ENCODE measurements around the gene SRD5A1. TPM values are rescaled to one million over a fixed set of nuclear protein-coding genes. Genes with fewer than 3 reads are reported as not detected.

SRD5A1 gene
- total RNA-seq, 1 experiment from 2014 or later, result 52.3 TPM

- peaks cover 12% of the 10 kb centered on the region for H3F3A ChIP-seq (ENCODE audit: insufficient read depth, low read depth)
- no peaks in the 10 kb centered on the region for H3K9me2 ChIP-seq (ENCODE audit: insufficient read depth)
- H3K27me3 ChIP-seq (ENCODE audit: insufficient read depth, low read depth), result no peaks in the 10 kb centered on the region
- H3K9me3 ChIP-seq (ENCODE audit: insufficient read depth, low read depth), result no peaks in the 10 kb centered on the region
- no TSS peak for BruUV-seq (replicated peaks)
- intact Hi-C loops (cut with micrococcal nuclease; ENCODE audit: unreplicated experiment), result no loop called here
- no peak overlapping the region for H3K27ac ChIP-seq
- H3K4me2 ChIP-seq, result peak overlapping the region; percentile 3
- TF ChIP-seq EZH2 (IDR thresholded peaks at IDR 0.05; ENCODE audit: low read depth), result no peak
- TF ChIP-seq, protein P1, sequence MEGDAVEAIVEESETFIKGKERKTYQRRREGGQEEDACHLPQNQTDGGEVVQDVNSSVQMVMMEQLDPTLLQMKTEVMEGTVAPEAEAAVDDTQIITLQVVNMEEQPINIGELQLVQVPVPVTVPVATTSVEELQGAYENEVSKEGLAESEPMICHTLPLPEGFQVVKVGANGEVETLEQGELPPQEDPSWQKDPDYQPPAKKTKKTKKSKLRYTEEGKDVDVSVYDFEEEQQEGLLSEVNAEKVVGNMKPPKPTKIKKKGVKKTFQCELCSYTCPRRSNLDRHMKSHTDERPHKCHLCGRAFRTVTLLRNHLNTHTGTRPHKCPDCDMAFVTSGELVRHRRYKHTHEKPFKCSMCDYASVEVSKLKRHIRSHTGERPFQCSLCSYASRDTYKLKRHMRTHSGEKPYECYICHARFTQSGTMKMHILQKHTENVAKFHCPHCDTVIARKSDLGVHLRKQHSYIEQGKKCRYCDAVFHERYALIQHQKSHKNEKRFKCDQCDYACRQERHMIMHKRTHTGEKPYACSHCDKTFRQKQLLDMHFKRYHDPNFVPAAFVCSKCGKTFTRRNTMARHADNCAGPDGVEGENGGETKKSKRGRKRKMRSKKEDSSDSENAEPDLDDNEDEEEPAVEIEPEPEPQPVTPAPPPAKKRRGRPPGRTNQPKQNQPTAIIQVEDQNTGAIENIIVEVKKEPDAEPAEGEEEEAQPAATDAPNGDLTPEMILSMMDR (conservative IDR thresholded peaks at IDR 0.05), result no peak
- peaks cover 26% of the 10 kb centered on the region for H3K4me1 ChIP-seq (replicated peaks; ENCODE audit: insufficient read depth)
- no peaks in the 10 kb centered on the region for H3K79me2 ChIP-seq (ENCODE audit: low read depth)
- ChIA-PET CTCF (no interaction called here), POLR2A (ENCODE audit: unreplicated experiment) (interaction anchor here (0.5 kb wide), 1 partner anchor 393 kb away, joined by 3 read pairs; no protein-coding TSS in a partner anchor)
- H4K20me1 ChIP-seq (ENCODE audit: insufficient read depth), result no peaks in the 10 kb centered on the region
- H2AFZ ChIP-seq, result no peak overlapping the region
- no peak overlapping the region for H3K4me3 ChIP-seq
- no peaks in the 10 kb centered on the region for H3K36me3 ChIP-seq (ENCODE audit: low read depth)
- DNase-seq, result no peak
Observed at GRCh38 chr5:6700685-6701355, 67.6 kb downstream of the SRD5A1 start.

DNA sequence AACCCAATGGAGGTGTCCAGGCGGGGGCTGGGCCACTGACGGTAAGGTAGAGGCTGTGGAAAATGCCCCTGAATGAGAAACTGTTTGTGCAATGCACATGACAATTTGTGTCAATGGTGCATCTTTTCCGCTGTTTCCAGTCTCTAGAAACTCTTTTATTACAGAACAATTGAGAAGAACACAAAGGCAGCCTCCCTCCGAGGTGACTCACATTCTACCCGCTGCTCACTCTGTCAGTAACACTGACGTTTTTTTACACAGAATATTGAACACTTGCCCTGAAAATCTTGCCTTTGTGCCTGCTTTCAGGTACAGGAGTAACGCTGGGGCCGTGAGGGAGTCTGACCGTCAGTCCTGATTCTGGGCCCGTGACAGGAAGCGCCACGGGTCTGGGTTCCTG, 68.3 kb downstream of the SRD5A1 start:
- Histone ChIP-seq H3K4me3 (no peak overlapping the region), H3F3A (ENCODE audit: insufficient read depth, low read depth) (peaks cover 12% of the 10 kb centered on the region), H3K27me3 (ENCODE audit: insufficient read depth, low read depth) (no peaks in the 10 kb centered on the region), H3K79me2 (ENCODE audit: low read depth) (no peaks in the 10 kb centered on the region), H3K9me3 (ENCODE audit: insufficient read depth, low read depth) (no peaks in the 10 kb centered on the region), H3K4me2 (no peak overlapping the region), H3K27ac (no peak overlapping the region), H3K9me2 (ENCODE audit: insufficient read depth) (no peaks in the 10 kb centered on the region), H4K20me1 (ENCODE audit: insufficient read depth) (no peaks in the 10 kb centered on the region), H2AFZ (no peak overlapping the region), H3K4me1 (replicated peaks; ENCODE audit: insufficient read depth) (peaks cover 26% of the 10 kb centered on the region), H3K36me3 (ENCODE audit: low read depth) (no peaks in the 10 kb centered on the region)
- intact Hi-C loops (cut with micrococcal nuclease; ENCODE audit: unreplicated experiment), result no loop called here
- DNase-seq, result no peak
- POLR2A ChIA-PET (ENCODE audit: unreplicated experiment), result no interaction called here
- BruUV-seq (replicated peaks), result no TSS peak
- no peak for TF ChIP-seq EZH2 (IDR thresholded peaks at IDR 0.05; ENCODE audit: low read depth)
- TF ChIP-seq, protein P1 (conservative IDR thresholded peaks at IDR 0.05), result no peak
- CTCF ChIA-PET, result no interaction called here

DNA sequence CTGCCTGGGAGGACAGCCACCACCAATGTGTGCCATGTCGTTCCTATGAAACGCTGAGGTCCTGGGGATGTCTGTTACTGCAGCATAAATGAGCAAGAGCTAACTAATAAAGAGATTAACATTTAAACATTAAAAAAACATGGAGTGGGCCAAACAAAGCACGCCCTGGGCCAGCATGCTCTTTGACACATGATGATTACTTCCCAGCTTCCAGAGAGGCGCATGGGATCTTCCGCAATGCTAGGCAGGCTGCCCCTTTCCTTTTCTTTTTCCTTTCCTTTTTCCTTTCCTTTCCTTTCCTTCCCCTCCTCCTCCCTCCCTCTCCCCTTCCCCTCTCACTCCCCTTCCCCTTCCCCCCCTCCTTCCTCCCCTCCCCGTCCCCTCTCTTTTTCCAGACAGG, 69.4 kb downstream of the SRD5A1 start:
- POLR2A ChIA-PET (ENCODE audit: unreplicated experiment), result no interaction called here
- CTCF ChIA-PET, result no interaction called here
- no peaks in the 10 kb centered on the region for H3K79me2 ChIP-seq (ENCODE audit: low read depth)
- TF ChIP-seq, protein P1 (conservative IDR thresholded peaks at IDR 0.05), result no peak
- no peak for TF ChIP-seq EZH2 (IDR thresholded peaks at IDR 0.05; ENCODE audit: low read depth)
- no peak overlapping the region for H3K4me2 ChIP-seq
- no peak overlapping the region for H2AFZ ChIP-seq
- no peaks in the 10 kb centered on the region for H4K20me1 ChIP-seq (ENCODE audit: insufficient read depth)
- no peaks in the 10 kb centered on the region for H3K36me3 ChIP-seq (ENCODE audit: low read depth)
- no peak overlapping the region for H3K4me3 ChIP-seq
- H3K27me3 ChIP-seq (ENCODE audit: insufficient read depth, low read depth), result no peaks in the 10 kb centered on the region
- no peak for DNase-seq
- peaks cover 12% of the 10 kb centered on the region for H3F3A ChIP-seq (ENCODE audit: insufficient read depth, low read depth)
- H3K27ac ChIP-seq, result no peak overlapping the region
- H3K9me3 ChIP-seq (ENCODE audit: insufficient read depth, low read depth), result no peaks in the 10 kb centered on the region
- peaks cover 26% of the 10 kb centered on the region for H3K4me1 ChIP-seq (replicated peaks; ENCODE audit: insufficient read depth)
- no peaks in the 10 kb centered on the region for H3K9me2 ChIP-seq (ENCODE audit: insufficient read depth)
- intact Hi-C loops (cut with micrococcal nuclease; ENCODE audit: unreplicated experiment), result no loop called here
- BruUV-seq (replicated peaks), result no TSS peak
